Rectal smooth muscle tissue (tissue), 1 donor: ENCODE measurements around the gene C4orf50.

Experiments used
- H3K27ac ChIP-seq: one replicate; pipeline ENCODE4 v1.7.0; 2013; ENCODE audit warnings: low read depth, low read length, inconsistent platforms
- H3K27me3 ChIP-seq: one replicate; pipeline ENCODE4 v1.7.0; 2013; ENCODE audit warnings: low read length; ENCODE audit not compliant: control insufficient read depth, insufficient read depth
- H3K36me3 ChIP-seq: one replicate; pipeline ENCODE4 v1.7.0; 2013; ENCODE audit warnings: low read length; ENCODE audit not compliant: control insufficient read depth, insufficient read depth
- H3K4me1 ChIP-seq: one replicate; pipeline ENCODE4 v1.7.0; 2013; ENCODE audit warnings: low read length; ENCODE audit not compliant: control insufficient read depth, insufficient read depth
- H3K4me3 ChIP-seq: one replicate; pipeline ENCODE4 v1.7.0; 2013; ENCODE audit warnings: low read length
- H3K9ac ChIP-seq: one replicate; pipeline ENCODE4 v1.7.0; 2013; ENCODE audit warnings: low read length

Gene C4orf50

GRCh38 chr4:5878359-5878758 lies 139.9 kb downstream of the C4orf50 start:
- Histone ChIP-seq H3K27me3 (peaks cover 2% of the 10 kb centered on the region), H3K36me3 (no peaks in the 10 kb centered on the region), H3K4me3 (no peak overlapping the region), H3K4me1 (no peaks in the 10 kb centered on the region), H3K9ac (no peak overlapping the region), H3K27ac (no peak overlapping the region)

GRCh38 chr4:5877392-5877791 lies 140.8 kb downstream of the C4orf50 start:
- H3K9ac ChIP-seq, result no peak overlapping the region
- no peaks in the 10 kb centered on the region for H3K36me3 ChIP-seq
- H3K27ac ChIP-seq, result no peak overlapping the region
- H3K4me3 ChIP-seq, result no peak overlapping the region
- H3K27me3 ChIP-seq, result peaks cover 2% of the 10 kb centered on the region
- H3K4me1 ChIP-seq, result no peaks in the 10 kb centered on the region

- H3K36me3 ChIP-seq, result no peaks in the 10 kb centered on the region
- H3K27ac ChIP-seq, result no peak overlapping the region
- H3K4me3 ChIP-seq, result no peak overlapping the region
- H3K9ac ChIP-seq, result no peak overlapping the region
- H3K4me1 ChIP-seq, result no peaks in the 10 kb centered on the region
- H3K27me3 ChIP-seq, result peaks cover 2% of the 10 kb centered on the region
Observed at GRCh38 chr4:5874811-5875449, 143.3 kb downstream of the C4orf50 start.

GRCh38 chr4:5870701-5871100 lies 147.5 kb downstream of the C4orf50 start:
- no peak overlapping the region for H3K27ac ChIP-seq
- H3K36me3 ChIP-seq, result no peaks in the 10 kb centered on the region
- no peaks in the 10 kb centered on the region for H3K27me3 ChIP-seq
- H3K4me3 ChIP-seq, result no peak overlapping the region
- no peak overlapping the region for H3K9ac ChIP-seq
- H3K4me1 ChIP-seq, result no peaks in the 10 kb centered on the region

- Histone ChIP-seq H3K36me3 (no peaks in the 10 kb centered on the region), H3K27me3 (no peaks in the 10 kb centered on the region), H3K27ac (no peak overlapping the region), H3K9ac (no peak overlapping the region), H3K4me1 (no peaks in the 10 kb centered on the region), H3K4me3 (no peak overlapping the region)
Observed at GRCh38 chr4:5869966-5870619, 148.1 kb downstream of the C4orf50 start.

- Histone ChIP-seq H3K27ac (no peak overlapping the region), H3K27me3 (no peaks in the 10 kb centered on the region), H3K36me3 (no peaks in the 10 kb centered on the region)
Observed at GRCh38 chr4:5867866-5868265, 150.4 kb downstream of the C4orf50 start.

GRCh38 chr4:5866841-5867813 lies 151.1 kb downstream of the C4orf50 start:
- Histone ChIP-seq H3K36me3 (no peaks in the 10 kb centered on the region), H3K27me3 (no peaks in the 10 kb centered on the region), H3K4me1 (no peaks in the 10 kb centered on the region), H3K9ac (no peak overlapping the region), H3K4me3 (no peak overlapping the region), H3K27ac (no peak overlapping the region)

More at GRCh38 chr4:5867866-5868265, 150.4 kb downstream of the C4orf50 start:
- no peak overlapping the region for H3K4me3 ChIP-seq
- H3K9ac ChIP-seq, result no peak overlapping the region
- no peaks in the 10 kb centered on the region for H3K4me1 ChIP-seq

GRCh38 chr4:5865896-5866599 lies 152.2 kb downstream of the C4orf50 start:
- Histone ChIP-seq H3K9ac (no peak overlapping the region), H3K36me3 (no peaks in the 10 kb centered on the region), H3K4me3 (no peak overlapping the region), H3K4me1 (no peaks in the 10 kb centered on the region), H3K27ac (no peak overlapping the region), H3K27me3 (no peaks in the 10 kb centered on the region)

GRCh38 chr4:5863461-5864113 lies 154.6 kb downstream of the C4orf50 start:
- H3K4me1 ChIP-seq, result no peaks in the 10 kb centered on the region
- H3K27me3 ChIP-seq, result no peaks in the 10 kb centered on the region
- H3K9ac ChIP-seq, result no peak overlapping the region
- no peak overlapping the region for H3K27ac ChIP-seq
- H3K4me3 ChIP-seq, result no peak overlapping the region
- H3K36me3 ChIP-seq, result no peaks in the 10 kb centered on the region

- no peak overlapping the region for H3K4me3 ChIP-seq
- no peaks in the 10 kb centered on the region for H3K36me3 ChIP-seq
- no peak overlapping the region for H3K27ac ChIP-seq
- no peak overlapping the region for H3K9ac ChIP-seq
- H3K4me1 ChIP-seq, result no peaks in the 10 kb centered on the region
- no peaks in the 10 kb centered on the region for H3K27me3 ChIP-seq
Observed at GRCh38 chr4:5858020-5858769, 160.0 kb downstream of the C4orf50 start.

GRCh38 chr4:5857199-5857598 lies 161.0 kb downstream of the C4orf50 start:
- H3K27ac ChIP-seq, result no peak overlapping the region
- no peak overlapping the region for H3K4me3 ChIP-seq
- no peaks in the 10 kb centered on the region for H3K4me1 ChIP-seq
- no peak overlapping the region for H3K9ac ChIP-seq
- H3K27me3 ChIP-seq, result no peaks in the 10 kb centered on the region
- H3K36me3 ChIP-seq, result no peaks in the 10 kb centered on the region
